Mononuclear cell (primary cell): ENCODE data around the gene HSPG2. TPM values are rescaled to one million over a fixed set of nuclear protein-coding genes. Genes with fewer than 3 reads are reported as not detected.
"Not testable (repeated sequence)": the region's sequence is repeated elsewhere in the genome, so short reads cannot be mapped to it uniquely, and the experiment has no call there.

Source experiments
- H3K27me3 ChIP-seq: 2 replicates; pipeline ENCODE4 v1.6.0; 2011; ENCODE audit warnings: low read length, control low read depth; ENCODE audit not compliant: insufficient read depth
- H3K4me1 ChIP-seq: 2 replicates; pipeline ENCODE4 v1.5.1; 2011; ENCODE audit warnings: mild to moderate bottlenecking, low read length, control low read depth; ENCODE audit not compliant: insufficient read depth
- H3K4me3 ChIP-seq: 2 replicates; pipeline ENCODE4 v1.5.1; 2011; ENCODE audit warnings: mild to moderate bottlenecking, low read length, moderate library complexity
- H3K9me3 ChIP-seq: 2 replicates; pipeline ENCODE4 v1.5.1; 2011; ENCODE audit warnings: low read depth, mild to moderate bottlenecking, control low read depth, low read length
- total RNA-seq: library from RNA; depleted of rRNA; stranded (reverse); fragments of >200 nt; gene quantifications from one replicate; pipeline ENCODE4 v1.2.3, GENCODE V29; 2012

Gene HSPG2
- total RNA-seq, 1 donor = 0.73 TPM

GRCh38 chr1:21776925-21777324 is 160.2 kb downstream of the HSPG2 start:
- not testable (repeated sequence) for H3K4me3 ChIP-seq, H3K9me3 ChIP-seq, H3K27me3 ChIP-seq
- H3K4me1 ChIP-seq = peaks cover 79% of the 10 kb centered on the region

- Histone ChIP-seq H3K4me3 (no peak overlapping the region), H3K27me3 (no peaks in the 10 kb centered on the region), H3K4me1 (peaks cover 76% of the 10 kb centered on the region), H3K9me3 (no peaks in the 10 kb centered on the region)
Observed at GRCh38 chr1:21775985-21776562, 161.0 kb downstream of the HSPG2 start.

- Histone ChIP-seq H3K4me3 (no peak overlapping the region), H3K27me3 (no peaks in the 10 kb centered on the region), H3K4me1 (peaks cover 76% of the 10 kb centered on the region), H3K9me3 (no peaks in the 10 kb centered on the region)
Observed at GRCh38 chr1:21775550-21775914, 161.6 kb downstream of the HSPG2 start.

- Histone ChIP-seq H3K4me1 (peaks cover 74% of the 10 kb centered on the region), H3K9me3 (no peaks in the 10 kb centered on the region), H3K4me3 (no peak overlapping the region), H3K27me3 (no peaks in the 10 kb centered on the region)
Observed at GRCh38 chr1:21774835-21775549, 162.1 kb downstream of the HSPG2 start.

- Histone ChIP-seq H3K4me1 (peaks cover 79% of the 10 kb centered on the region), H3K4me3 (no peak overlapping the region), H3K9me3 (no peaks in the 10 kb centered on the region), H3K27me3 (no peaks in the 10 kb centered on the region)
Observed at GRCh38 chr1:21773585-21773984, 163.5 kb downstream of the HSPG2 start.

Other genes starting within 250 kb of the HSPG2 start
- 63.9 TPM for gene USP48, start 154.2 kb downstream of the HSPG2 start, total RNA-seq
- gene LDLRAD2, start 125.0 kb downstream of the HSPG2 start, total RNA-seq = not detected
- gene CELA3B, start 39.7 kb upstream of the HSPG2 start, total RNA-seq = not detected
- gene CELA3A, start 64.3 kb upstream of the HSPG2 start, total RNA-seq = not detected
- gene CDC42, start 115.4 kb upstream of the HSPG2 start, total RNA-seq = 791 TPM
- not detected for gene WNT4, start 205.8 kb upstream of the HSPG2 start, total RNA-seq